Gastrocnemius medialis (tissue), 4 donors: ENCODE measurements around the gene LRRC41. TPM values are rescaled to one million over a fixed set of nuclear protein-coding genes. Genes with fewer than 3 reads are reported as not detected.

Experiments
- ATAC-seq, 2 donors: fragments of 150-250 bp; one replicate each; pipeline ENCODE4 v1.9.1; 2016
- DNase-seq, 2 donors: peaks; one replicate each; pipeline ENCODE4 v3.0.0-alpha.2; 2019
- H3K27ac ChIP-seq, 4 donors: fragments of 200-600 bp; sonication (generic); 1 replicate in 1 of 4; 2 replicates in 3 of 4; pipeline ENCODE4 v1.5.1; 2016 to 2018; ENCODE audit warnings: mild to moderate bottlenecking in 2 of 4, moderate library complexity in 1 of 4
- H3K27me3 ChIP-seq, 3 donors: fragments of 200-600 bp; sonication (generic) in 2 of 3; 1 replicate in 1 of 3; 2 replicates in 2 of 3; pipeline versions ENCODE4 v1.5.1 to v1.6.0; 2016 to 2019; ENCODE audit warnings: mild to moderate bottlenecking in 1 of 3, moderate library complexity in 1 of 3
- H3K36me3 ChIP-seq, 2 donors: fragments of 200-600 bp; sonication (generic) in 1 of 2; one replicate each; pipeline ENCODE4 v1.5.1; 2017 to 2018
- H3K4me1 ChIP-seq, 2 donors: fragments of 200-600 bp; sonication (generic) in 1 of 2; one replicate each; pipeline ENCODE4 v1.5.1; 2016 to 2017; ENCODE audit warnings: mild to moderate bottlenecking in 2 of 2
- H3K4me3 ChIP-seq, 4 donors: fragments of 200-600 bp; sonication (generic) in 3 of 4; 1 replicate in 1 of 4; 2 replicates in 3 of 4; pipeline ENCODE4 v1.5.1; 2016 to 2019; ENCODE audit warnings: mild to moderate bottlenecking in 2 of 4
- H3K9me3 ChIP-seq, 3 donors: fragments of 200-600 bp; sonication (generic) in 2 of 3; 1 replicate in 1 of 3; 2 replicates in 2 of 3; pipeline ENCODE4 v1.5.1; 2016 to 2019
- CTCF ChIP-seq, 5 experiments: fragments of 450-650 bp in 3 of 5; fragments of 200-600 bp in 2 of 5; sonication (generic) in 2 of 5; IDR thresholded peaks in 4 of 5; conservative IDR thresholded peaks in 1 of 5; 1 replicate in 4 of 5; 2 replicates in 1 of 5; pipeline ENCODE4 v1.5.1; 2016 to 2019; ENCODE audit warnings: antibody characterized with exemption in 5 of 5, mild to moderate bottlenecking in 3 of 5, moderate library complexity in 3 of 5
- POLR2A ChIP-seq, 2 donors: fragments of 450-650 bp; IDR thresholded peaks; one replicate each; pipeline ENCODE4 v1.6.1; 2017; ENCODE audit warnings: antibody characterized with exemption in 2 of 2, mild to moderate bottlenecking in 2 of 2, moderate library complexity in 2 of 2
- in situ Hi-C, 4 donors: fragments of 200-750 bp; cut with MboI; loops; one replicate each; pipeline versions ENCODE4 v1.15.0 to v1.8.0; 2017; ENCODE audit warnings: low sequenced_read_pairs in 4 of 4
- intact Hi-C: fragments of 100-400 bp; cut with DNase I; formaldehyde crosslinking; loops from one replicate; pipeline ENCODE4 v1.15.1; 2023; ENCODE audit warnings: low total_unique reads
- total RNA-seq, 4 donors: library from RNA; depleted of rRNA; stranded (reverse); fragments of >200 nt; gene quantifications; one replicate each; pipeline versions ENCODE4 v1.1.0 to v1.2.3, GENCODE V29; 2016

The LRRC41 gene
- total RNA-seq, 4 donors from 2014 or later = 76.3 to 99.2 (median 77.9) TPM

GRCh38 chr1:46309401-46310159 is 6.2 kb upstream of the LRRC41 start:
- peaks cover 18 to 32% of the 10 kb centered on the region in 2 donors for H3K4me1 ChIP-seq
- no peaks in the 10 kb centered on the region for H3K27me3 ChIP-seq
- no peak for DNase-seq
- H3K4me3 ChIP-seq = no peak overlapping the region
- no peak overlapping the region for H3K27ac ChIP-seq
- no peak for ATAC-seq
- intact Hi-C loops (no loop called here), in situ Hi-C loops (no loop called here)
- H3K9me3 ChIP-seq = no peaks in the 10 kb centered on the region
- TF ChIP-seq POLR2A (IDR thresholded peaks at IDR 0.05) (no peak), CTCF (IDR thresholded peaks at IDR 0.05 in 4 of 5, conservative IDR thresholded peaks at IDR 0.05 in 1 of 5) (no peak)
- peaks cover 4 to 64% of the 10 kb centered on the region in 2 donors for H3K36me3 ChIP-seq

- no peak overlapping the region for H3K4me3 ChIP-seq
Observed at GRCh38 chr1:46306159-46306530, 2.7 kb upstream of the LRRC41 start.

GRCh38 chr1:46303872-46304326 is 483 bp upstream of the LRRC41 start:
- Histone ChIP-seq H3K27me3 (no peaks in the 10 kb centered on the region), H3K27ac (peak overlapping the region; percentile 97 to 99 (median 98)), H3K9me3 (no peaks in the 10 kb centered on the region), H3K36me3 (peaks cover 0 to 9% of the 10 kb centered on the region in 2 donors), H3K4me1 (peaks cover 47 to 65% of the 10 kb centered on the region in 2 donors), H3K4me3 (peak overlapping the region; percentile 83 to 96 (median 90))
- TF ChIP-seq CTCF (IDR thresholded peaks at IDR 0.05 in 4 of 5, conservative IDR thresholded peaks at IDR 0.05 in 1 of 5) (peak in 1 of 5 experiments; percentile 0), POLR2A (IDR thresholded peaks at IDR 0.05) (no peak)
- intact Hi-C loops = loop anchor here (1.0 to 2.0 kb wide), 3 partner anchors 17 to 44 kb away; partner anchors contain the start of gene NSUN4
- in situ Hi-C loops = no loop called here
- DNase-seq (no peak), ATAC-seq (no peak)

More at GRCh38 chr1:46306159-46306530, 2.7 kb upstream of the LRRC41 start:
- intact Hi-C loops = no loop called here
- DNase-seq = no peak
- in situ Hi-C loops = no loop called here
- Histone ChIP-seq H3K4me1 (peaks cover 25 to 42% of the 10 kb centered on the region in 2 donors), H3K27ac (no peak overlapping the region), H3K27me3 (no peaks in the 10 kb centered on the region), H3K9me3 (no peaks in the 10 kb centered on the region), H3K36me3 (peaks cover 4 to 30% of the 10 kb centered on the region in 2 donors)
- no peak for ATAC-seq
- TF ChIP-seq CTCF (IDR thresholded peaks at IDR 0.05 in 4 of 5, conservative IDR thresholded peaks at IDR 0.05 in 1 of 5) (no peak), POLR2A (IDR thresholded peaks at IDR 0.05) (no peak)

- ATAC-seq (peak; percentile 28 to 34), DNase-seq (peak in 1 of 2 donors; percentile 23)
- intact Hi-C loops = loop anchor here (1.0 to 2.0 kb wide), 3 partner anchors 16 to 46 kb away; partner anchors contain the start of gene NSUN4
- Histone ChIP-seq H3K9me3 (no peaks in the 10 kb centered on the region), H3K4me3 (peak overlapping the region; percentile 83 to 96 (median 90)), H3K27ac (peak overlapping the region; percentile 97 to 99 (median 98)), H3K27me3 (no peaks in the 10 kb centered on the region), H3K4me1 (peaks cover 59 to 71% of the 10 kb centered on the region in 2 donors), H3K36me3 (peaks cover 0 to 9% of the 10 kb centered on the region in 2 donors)
- no peak for TF ChIP-seq POLR2A (IDR thresholded peaks at IDR 0.05)
- no peak for TF ChIP-seq CTCF (IDR thresholded peaks at IDR 0.05 in 4 of 5, conservative IDR thresholded peaks at IDR 0.05 in 1 of 5)
- in situ Hi-C loops = no loop called here
Observed at GRCh38 chr1:46302641-46303037, 777 bp downstream of the LRRC41 start.
